Measurements from ENCODE around the gene SPDYE8. TPM values are rescaled to one million over a fixed set of nuclear protein-coding genes. Genes with fewer than 3 reads are reported as not detected.

The SPDYE8 gene, protein sequence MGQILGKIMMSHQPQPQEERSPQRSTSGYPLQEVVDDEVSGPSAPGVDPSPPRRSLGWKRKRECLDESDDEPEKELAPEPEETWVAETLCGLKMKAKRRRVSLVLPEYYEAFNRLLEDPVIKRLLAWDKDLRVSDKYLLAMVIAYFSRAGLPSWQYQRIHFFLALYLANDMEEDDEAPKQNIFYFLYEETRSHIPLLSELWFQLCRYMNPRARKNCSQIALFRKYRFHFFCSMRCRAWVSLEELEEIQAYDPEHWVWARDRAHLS
- total RNA-seq: 0.46 TPM

DNA sequence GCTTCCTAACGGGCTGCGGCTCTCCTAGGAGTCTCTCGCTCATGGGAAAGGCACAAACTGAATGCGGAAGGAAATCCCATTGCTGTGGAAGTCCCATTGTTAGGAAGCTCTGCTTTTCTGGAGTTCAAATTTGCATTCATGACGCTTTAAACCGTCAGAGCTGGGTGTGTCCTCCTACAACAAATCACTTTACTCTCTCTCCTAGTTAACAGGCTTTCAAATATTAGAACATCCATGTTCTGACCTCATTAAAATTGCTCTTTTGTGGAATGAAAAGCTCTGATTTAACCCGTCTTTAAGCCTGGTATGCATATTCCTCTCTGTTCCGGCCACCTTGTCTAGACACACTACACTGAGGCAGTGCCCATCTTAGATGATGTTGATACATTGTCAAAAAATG, at the start of gene SPDYE8:
Gene SPDYE8 (minus strand): TSS at position 101 of the 400 bp plus-strand sequence. CDS start 1,800 bp downstream, outside the sequence.

DNA sequence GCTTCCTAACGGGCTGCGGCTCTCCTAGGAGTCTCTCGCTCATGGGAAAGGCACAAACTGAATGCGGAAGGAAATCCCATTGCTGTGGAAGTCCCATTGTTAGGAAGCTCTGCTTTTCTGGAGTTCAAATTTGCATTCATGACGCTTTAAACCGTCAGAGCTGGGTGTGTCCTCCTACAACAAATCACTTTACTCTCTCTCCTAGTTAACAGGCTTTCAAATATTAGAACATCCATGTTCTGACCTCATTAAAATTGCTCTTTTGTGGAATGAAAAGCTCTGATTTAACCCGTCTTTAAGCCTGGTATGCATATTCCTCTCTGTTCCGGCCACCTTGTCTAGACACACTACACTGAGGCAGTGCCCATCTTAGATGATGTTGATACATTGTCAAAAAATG, 28.2 kb upstream of the SPDYE8 start, which contains the start of gene SPDYE11:
Gene SPDYE11 (minus strand): TSS at position 101 of the 400 bp plus-strand sequence. CDS start 1,800 bp downstream, outside the sequence.

Small RNA genes lying within 50 kb of the gene (small RNA-seq; reads per million reads assigned to genes)
- not detected for gene RF00019

Other genes with a start within 250 kb of the SPDYE8 start
- gene TYW1B, start 201.6 kb downstream of the SPDYE8 start, total RNA-seq: 2.8 TPM
- gene POM121, start 104.7 kb downstream of the SPDYE8 start, total RNA-seq: 9.7 TPM
- 0.69 TPM for gene TRIM74, start 60.3 kb downstream of the SPDYE8 start, total RNA-seq
- gene SPDYE11, start 28.1 kb upstream of the SPDYE8 start, total RNA-seq: not detected
- not detected for gene SPDYE9, start 56.3 kb upstream of the SPDYE8 start, total RNA-seq